K562 (cell line): Measurements from ENCODE around the gene DIP2C. TPM values are rescaled to one million over a fixed set of nuclear protein-coding genes. Genes with fewer than 3 reads are reported as not detected.

Experiments used
- ATAC-seq: fragments of 200-7000 bp; cut with Tn5 transposase; 3 replicates; pipeline ENCODE4 v1.9.1; 2020; ENCODE audit warnings: moderate library complexity
- BruUV-seq: library from RNA; stranded (reverse); fragments of 400-500 nt; replicated peaks from 2 replicates; lab custom pipeline; 2021; lab: Mats Ljungman, UMichigan
- CTCF ChIA-PET: fragments of 300-600 bp; formaldehyde crosslinking; extraction: SDS; loops from one replicate; lab custom pipeline; 2021; ENCODE audit warnings: low intra/inter-chr PET ratio; lab: Yijun Ruan, JAX
- POLR2A ChIA-PET: fragments of 300-600, 350-650 bp; sonication (Branson Sonifier 250); formaldehyde crosslinking; extraction: SDS; loops from one replicate; lab custom pipeline; 2021; ENCODE audit warnings: antibody characterized with exemption, inconsistent platforms; lab: Yijun Ruan, JAX
- DNase-seq, 4 experiments: peaks; one replicate each; pipeline versions ENCODE4 v3.0.0 to v3.0.0-alpha.2; 2011 to 2018; ENCODE audit warnings: low spot score in 3 of 4, mixed read lengths in 3 of 4; ENCODE audit errors: extremely low read depth in 1 of 4
- FAIRE-seq: peaks from 2 replicates; lab custom pipeline; 2011; peaks lifted over from hg19 to GRCh38; lab: Jason Lieb, UNC
- H2AFZ ChIP-seq: 2 replicates; pipeline ENCODE4 v1.6.0; 2011; ENCODE audit warnings: low read depth, low read length, control low read depth, inconsistent platforms
- H3K27ac ChIP-seq: fragments of 200-600 bp; 3 replicates; pipeline ENCODE4 v1.8.0; 2011; ENCODE audit warnings: low read depth, mild to moderate bottlenecking, control low read depth, inconsistent platforms, low read length, moderate library complexity, mixed read lengths; ENCODE audit errors: extremely low read depth
- H3K27me3 ChIP-seq, 2 experiments: fragments of 300-600 bp in 1 of 2; 2 replicates in 1 of 2; 3 replicates in 1 of 2; pipeline versions ENCODE4 v1.6.0 to v1.8.0; 2011; ENCODE audit warnings: inconsistent platforms in 2 of 2, low read length in 2 of 2, mild to moderate bottlenecking in 1 of 2, mixed read lengths in 1 of 2, moderate library complexity in 1 of 2; ENCODE audit not compliant: control insufficient read depth in 2 of 2, insufficient read depth in 2 of 2
- H3K36me3 ChIP-seq: fragments of 300-600 bp; 3 replicates; pipeline ENCODE4 v1.8.0; 2011; ENCODE audit warnings: mild to moderate bottlenecking, low read length, inconsistent platforms; ENCODE audit not compliant: control insufficient read depth, insufficient read depth
- H3K4me1 ChIP-seq, 2 experiments: fragments of 200-600 bp in 1 of 2; replicated peaks in 1 of 2; 2 replicates in 1 of 2; 3 replicates in 1 of 2; pipeline versions ENCODE4 v1.5.1 to v1.8.0; 2011; ENCODE audit warnings: inconsistent platforms in 2 of 2, low read length in 2 of 2, mild to moderate bottlenecking in 1 of 2, mixed read lengths in 1 of 2, moderate library complexity in 1 of 2; ENCODE audit not compliant: control insufficient read depth in 2 of 2, insufficient read depth in 2 of 2
- H3K4me2 ChIP-seq: 2 replicates; pipeline ENCODE4 v1.6.1; 2011; ENCODE audit warnings: low read length, control low read depth, inconsistent platforms, mixed read lengths; ENCODE audit not compliant: insufficient read depth
- H3K4me3 ChIP-seq: fragments of 200-600 bp; sonication (generic), shearing (Covaris generic); 2 replicates; pipeline ENCODE4 v1.5.1; 2016; ENCODE audit warnings: control low read depth, inconsistent platforms
- H3K79me2 ChIP-seq: fragments of 200-600 bp; 3 replicates; pipeline ENCODE4 v1.8.0; 2011; ENCODE audit warnings: low read length, inconsistent platforms; ENCODE audit not compliant: control insufficient read depth, insufficient read depth
- H3K9ac ChIP-seq, 2 experiments: 2 replicates each; pipeline versions ENCODE4 v1.6.0 to v1.6.1; 2011; ENCODE audit warnings: low read depth in 2 of 2, low read length in 2 of 2, control low read depth in 1 of 2, inconsistent platforms in 1 of 2, mild to moderate bottlenecking in 1 of 2, mixed read lengths in 1 of 2; ENCODE audit not compliant: insufficient read depth in 1 of 2
- H3K9me1 ChIP-seq: one replicate; pipeline ENCODE4 v1.6.0; 2011; ENCODE audit warnings: inconsistent platforms, mild to moderate bottlenecking, low read length, moderate library complexity; ENCODE audit not compliant: control insufficient read depth, insufficient read depth
- H3K9me3 ChIP-seq: replicated peaks from 2 replicates; pipeline ENCODE4 v1.5.1; 2011; ENCODE audit warnings: low read depth, low read length, inconsistent platforms; ENCODE audit not compliant: control insufficient read depth, insufficient read depth
- H4K20me1 ChIP-seq: replicated peaks from 2 replicates; pipeline ENCODE4 v1.6.1; 2011; ENCODE audit warnings: low read length, inconsistent platforms, mixed read lengths; ENCODE audit not compliant: control insufficient read depth, insufficient read depth
- BMI1 ChIP-seq: fragments of 150-350 bp; IDR thresholded peaks from 2 replicates; pipeline ENCODE4 v1.6.1; 2014; ENCODE audit warnings: low read length
- CBX8 ChIP-seq: fragments of 200-600 bp; sonication (generic); IDR thresholded peaks from 2 replicates; pipeline ENCODE4 v1.6.1; 2012; ENCODE audit warnings: borderline replicate concordance, mixed run types, low read depth, mild to moderate bottlenecking, moderate library complexity, mixed read lengths, low read length, control low read depth, inconsistent platforms; ENCODE audit not compliant: poor library complexity, severe bottlenecking; ENCODE audit errors: extremely low read depth
- EGR1 ChIP-seq: fragments of 450-650 bp; conservative IDR thresholded peaks from 2 replicates; pipeline ENCODE4 v1.6.1; 2017; ENCODE audit warnings: mild to moderate bottlenecking
- MBD1 ChIP-seq: fragments of 250-450 bp; sonication (Bioruptor Pico); IDR thresholded peaks from 2 replicates; pipeline ENCODE4 v1.8.0; 2022; ENCODE audit warnings: inconsistent platforms
- MCM3 ChIP-seq: fragments of 450-650 bp; IDR thresholded peaks from 2 replicates; pipeline ENCODE4 v1.6.1; 2016
- PTTG1 ChIP-seq: fragments of 450-650 bp; IDR thresholded peaks from 2 replicates; pipeline ENCODE4 v1.6.1; 2016; ENCODE audit warnings: low read depth, mild to moderate bottlenecking, missing genetic modification characterization, missing compliant biosample characterization
- SNIP1 ChIP-seq: fragments of 450-650 bp; IDR thresholded peaks from 2 replicates; pipeline ENCODE4 v1.7.1; 2017; ENCODE audit warnings: low read depth, mild to moderate bottlenecking
- ZBTB1 ChIP-seq: sonication (generic); formaldehyde crosslinking; IDR thresholded peaks from 2 replicates; pipeline ENCODE4 v1.8.1; 2023; ENCODE audit warnings: missing genetic modification reagents, low read depth, mild to moderate bottlenecking, borderline replicate concordance
- ZBTB40 ChIP-seq, 2 experiments: fragments of 450-650 bp in 1 of 2; sonication (generic) in 1 of 2; formaldehyde crosslinking in 1 of 2; IDR thresholded peaks; 2 replicates each; pipeline versions ENCODE4 v1.7.1 to v1.9.0; 2016 to 2022; ENCODE audit warnings: inconsistent platforms in 1 of 2, mild to moderate bottlenecking in 1 of 2, missing genetic modification reagents in 1 of 2
- ZNF431 ChIP-seq: sonication (generic); formaldehyde crosslinking; IDR thresholded peaks from 2 replicates; pipeline ENCODE4 v1.8.0; 2022; ENCODE audit warnings: mild to moderate bottlenecking, missing genetic modification reagents
- WGBS: fragments of 100-300 bp; shearing (Covaris generic); methylation state at CpG from one replicate; pipeline ENCODE4 v1.1.6; 2016; ENCODE audit warnings: low coverage, mixed read lengths; ENCODE audit not compliant: insufficient coverage; ENCODE audit errors: missing lambda C conversion rate; 5-methylcytosine and 5-hydroxymethylcytosine counted together
- in situ Hi-C: fragments of 300-500 bp; cut with MboI; formaldehyde crosslinking; loops from 4 replicates; pipeline ENCODE4 v1.15.0; 2018; ENCODE audit warnings: inconsistent platforms, mixed read lengths
- intact Hi-C: fragments of 100-400 bp; cut with micrococcal nuclease; formaldehyde crosslinking; loops from 2 replicates; pipeline ENCODE4 v1.14.2; 2022
- polyA plus RNA-seq, 8 experiments: library from polyadenylated mRNA; depleted of rRNA in 4 of 8; stranded (reverse) in 5 of 8; unstranded in 3 of 8; fragments of >200 nt; fragmentation: Nextera tagmentation in 2 of 8; fragmentation: Illumina TruSeq in 1 of 8; extraction: Ambion mirVana in 2 of 8; extraction: Trizol in 1 of 8; gene quantifications; 2 replicates each; pipeline versions ENCODE4 v1.2.1 to v1.2.3, GENCODE V29; 2011 to 2014; ENCODE audit warnings: inconsistent platforms in 1 of 8, missing spikeins in 1 of 8
- total RNA-seq, 7 experiments: library from RNA; depleted of rRNA in 6 of 7; stranded (reverse); fragments of >200 nt in 6 of 7; fragmentation: Illumina TruSeq in 2 of 7; extraction: Trizol in 2 of 7; gene quantifications; 2 replicates each; pipeline versions ENCODE4 v1.2.1 to v1.2.3, GENCODE V29; 2011 to 2021; ENCODE audit warnings: low replicate concordance in 1 of 7

The DIP2C gene
- total and polyA plus RNA-seq, 9 of the 15 experiments (the other 6 are each of a cell fraction or from before 2014, with no cell fraction given): 0.01 TPM; not detected in 8

DNA sequence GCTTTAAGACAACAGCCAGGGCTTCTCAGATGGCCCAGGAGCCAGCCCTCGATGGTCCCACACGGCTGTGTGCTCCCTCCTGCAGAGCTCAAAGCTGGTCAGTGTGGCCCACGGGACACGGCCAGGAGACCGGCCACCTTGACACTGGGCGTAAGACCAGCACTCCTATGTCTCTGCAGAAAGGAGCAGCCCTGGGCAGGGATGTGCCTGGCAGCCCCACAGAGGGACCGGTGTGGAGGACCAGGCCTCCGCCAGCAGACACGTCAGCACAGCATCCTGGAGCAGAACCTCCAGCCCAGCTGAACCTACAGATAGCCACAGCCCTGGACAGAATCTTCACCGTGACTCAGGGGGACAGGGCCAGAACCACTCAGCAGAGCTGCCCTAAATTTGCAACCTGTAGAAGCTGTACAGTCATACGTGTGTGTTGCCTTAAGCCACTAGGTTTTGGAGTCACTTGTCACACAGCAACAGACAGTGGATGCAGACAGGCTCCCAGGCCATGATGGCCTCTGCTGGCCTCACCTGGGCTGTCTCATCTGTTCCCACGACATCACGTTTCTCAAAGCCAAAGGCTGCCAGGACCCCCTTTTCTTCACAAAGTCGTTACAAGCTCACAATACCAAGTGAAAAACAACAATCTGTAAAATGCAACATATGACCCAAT, 132.4 kb downstream of the DIP2C start:
- H2AFZ ChIP-seq: no peak overlapping the region
- WGBS: under 1% methylated on average over 14 of the region's 14 CpGs
- no peaks in the 10 kb centered on the region for H4K20me1 ChIP-seq
- peaks cover 2% of the 10 kb centered on the region for H3K9me1 ChIP-seq
- H3K9ac ChIP-seq: no peak overlapping the region; a peak in 1 of 4 replicates
- FAIRE-seq: no peak
- no peak overlapping the region for H3K4me3 ChIP-seq
- BruUV-seq: no TSS peak
- intact Hi-C loops (no loop called here), in situ Hi-C loops (no loop called here)
- no peak overlapping the region for H3K4me2 ChIP-seq
- no peaks in the 10 kb centered on the region for H3K4me1 ChIP-seq
- no peaks in the 10 kb centered on the region for H3K9me3 ChIP-seq
- CTCF ChIA-PET: no interaction called here
- H3K36me3 ChIP-seq: no peaks in the 10 kb centered on the region
- no peak overlapping the region for H3K27ac ChIP-seq
- POLR2A ChIA-PET: interaction anchor here (1.1 kb wide), 1 partner anchor 10 kb away, joined by 3 read pairs; no protein-coding TSS in a partner anchor
- no peaks in the 10 kb centered on the region for H3K79me2 ChIP-seq
- ATAC-seq: no peak
- peaks cover 10 to 49% of the 10 kb centered on the region in 2 experiments; a peak in 4 of 5 replicates for H3K27me3 ChIP-seq
- no peak for DNase-seq
- no peak for TF ChIP-seq SNIP1
- TF ChIP-seq CBX8: no peak
- no peak for TF ChIP-seq ZBTB1 (CRISPR knock-in tag)
- TF ChIP-seq BMI1: no peak
- TF ChIP-seq MBD1 (CRISPR knock-in tag): no peak
- no peak for TF ChIP-seq PTTG1
- TF ChIP-seq MCM3: no peak
- no peak for TF ChIP-seq EGR1
- no peak for TF ChIP-seq ZBTB40 (IDR thresholded peaks at IDR 0.05)
- no peak for TF ChIP-seq ZBTB40 (CRISPR knock-in tag; IDR thresholded peaks at IDR 0.05)
- TF ChIP-seq ZNF431: no peak
